GM20431 (cell line): Measurements from ENCODE around the gene AHDC1.
"Not testable (repeated sequence)": the region's sequence is repeated elsewhere in the genome, so short reads cannot be mapped to it uniquely, and the experiment has no call there.

Source experiments
- in situ Hi-C: fragments of 300-500 bp; cut with MseI, MboI; formaldehyde crosslinking; loops from one replicate; pipeline ENCODE4 v1.15.0; 2020; ENCODE audit warnings: low sequenced_read_pairs; ENCODE audit not compliant: unreplicated experiment

The AHDC1 gene

GRCh38 chr1:27542463-27543273 lies 61.3 kb downstream of the AHDC1 start:
- in situ Hi-C loops, result no loop called here

GRCh38 chr1:27539901-27540861 lies 63.8 kb downstream of the AHDC1 start:
- in situ Hi-C loops, result no loop called here

- in situ Hi-C loops, result no loop called here
These were observed 65.2 kb downstream of the AHDC1 start for GRCh38 chr1:27538793-27539192.

- in situ Hi-C loops, result not testable (repeated sequence)
These were observed 65.7 kb downstream of the AHDC1 start for GRCh38 chr1:27538305-27538676.

- in situ Hi-C loops, result no loop called here
These were observed 67.2 kb downstream of the AHDC1 start for GRCh38 chr1:27536767-27537166.

- in situ Hi-C loops, result no loop called here
These were observed 67.8 kb downstream of the AHDC1 start for GRCh38 chr1:27536010-27536757.

- in situ Hi-C loops, result no loop called here
These were observed 68.6 kb downstream of the AHDC1 start for GRCh38 chr1:27535386-27535785.

GRCh38 chr1:27531959-27532685 lies 71.8 kb downstream of the AHDC1 start:
- in situ Hi-C loops, result no loop called here

GRCh38 chr1:27530192-27530591 lies 73.8 kb downstream of the AHDC1 start:
- in situ Hi-C loops, result no loop called here

GRCh38 chr1:27529704-27530018 lies 74.3 kb downstream of the AHDC1 start:
- in situ Hi-C loops, result no loop called here

- in situ Hi-C loops, result no loop called here
These were observed 74.9 kb downstream of the AHDC1 start for GRCh38 chr1:27528818-27529703.

GRCh38 chr1:27527890-27528817 lies 75.8 kb downstream of the AHDC1 start:
- in situ Hi-C loops, result no loop called here

- in situ Hi-C loops, result no loop called here
These were observed 76.6 kb downstream of the AHDC1 start for GRCh38 chr1:27527223-27527889.

GRCh38 chr1:27526569-27527222 lies 77.2 kb downstream of the AHDC1 start:
- in situ Hi-C loops, result no loop called here

- in situ Hi-C loops, result no loop called here
These were observed 78.4 kb downstream of the AHDC1 start for GRCh38 chr1:27525296-27526272.
